GM21529 (cell line): Measurements from ENCODE around the gene SERPINB13.
A peak's percentile ranks its signal among the peaks of the same experiment; 100 is the strongest.

Experiments
- ATAC-seq: cut with Tn5 transposase; IDR thresholded peaks from one replicate; pipeline ENCODE4 v1.9.1; 2021; ENCODE audit not compliant: unreplicated experiment

The SERPINB13 gene, protein sequence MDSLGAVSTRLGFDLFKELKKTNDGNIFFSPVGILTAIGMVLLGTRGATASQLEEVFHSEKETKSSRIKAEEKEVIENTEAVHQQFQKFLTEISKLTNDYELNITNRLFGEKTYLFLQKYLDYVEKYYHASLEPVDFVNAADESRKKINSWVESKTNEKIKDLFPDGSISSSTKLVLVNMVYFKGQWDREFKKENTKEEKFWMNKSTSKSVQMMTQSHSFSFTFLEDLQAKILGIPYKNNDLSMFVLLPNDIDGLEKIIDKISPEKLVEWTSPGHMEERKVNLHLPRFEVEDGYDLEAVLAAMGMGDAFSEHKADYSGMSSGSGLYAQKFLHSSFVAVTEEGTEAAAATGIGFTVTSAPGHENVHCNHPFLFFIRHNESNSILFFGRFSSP

DNA sequence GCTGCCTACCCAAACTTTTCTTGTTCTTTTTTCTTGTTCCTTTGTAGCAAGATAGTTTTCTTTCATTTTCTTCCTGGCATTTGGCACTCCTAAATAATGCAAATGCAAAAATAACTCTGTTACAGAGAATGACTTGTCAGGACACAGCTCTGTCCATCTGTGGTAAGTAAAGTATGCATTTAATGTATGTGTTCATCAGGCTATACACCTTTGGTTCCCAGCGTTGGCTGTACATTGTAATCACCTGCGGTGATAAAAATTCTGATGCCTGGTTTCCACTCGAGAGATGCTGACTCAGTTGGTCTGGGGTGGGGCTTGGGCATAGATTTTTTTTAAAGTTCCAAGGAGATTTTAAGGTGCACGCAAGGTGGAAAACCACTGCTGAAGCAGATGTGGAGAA, at the start of gene SERPINB13:
Gene SERPINB13, plus strand, starts transcription at position 378 of the 400 bp plus-strand sequence. CDS start 1,325 bp downstream, outside the sequence.
- ATAC-seq, result no peak

DNA sequence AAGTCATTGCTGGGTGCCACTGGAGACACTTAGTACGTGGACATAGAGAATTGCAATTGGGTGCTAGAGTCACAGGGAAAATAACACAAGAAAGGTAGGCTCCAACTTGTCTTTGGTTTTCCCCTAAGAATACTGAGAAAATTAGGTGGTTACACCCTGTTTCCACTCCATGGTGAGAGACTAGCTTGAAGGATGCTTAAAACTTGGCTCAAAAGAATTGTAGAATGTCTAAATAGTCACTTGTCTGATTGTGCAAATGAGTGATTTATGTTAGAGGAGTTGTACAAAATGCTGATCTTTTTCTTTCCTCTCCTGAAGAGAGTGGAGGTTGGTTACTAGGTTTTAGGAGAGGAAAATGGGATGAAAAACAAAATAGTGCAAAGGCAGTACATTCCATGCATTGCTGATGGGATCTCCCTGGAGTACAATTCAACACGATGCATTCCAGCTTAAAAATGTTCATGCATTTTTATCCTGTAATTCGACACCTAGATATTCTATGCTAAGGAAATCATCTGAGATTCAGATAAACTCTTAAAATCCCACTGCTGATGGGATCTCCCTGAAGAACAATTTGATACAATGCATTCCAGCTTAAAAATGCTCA, 47.1 kb upstream of the SERPINB13 start:
- no peak for ATAC-seq

DNA sequence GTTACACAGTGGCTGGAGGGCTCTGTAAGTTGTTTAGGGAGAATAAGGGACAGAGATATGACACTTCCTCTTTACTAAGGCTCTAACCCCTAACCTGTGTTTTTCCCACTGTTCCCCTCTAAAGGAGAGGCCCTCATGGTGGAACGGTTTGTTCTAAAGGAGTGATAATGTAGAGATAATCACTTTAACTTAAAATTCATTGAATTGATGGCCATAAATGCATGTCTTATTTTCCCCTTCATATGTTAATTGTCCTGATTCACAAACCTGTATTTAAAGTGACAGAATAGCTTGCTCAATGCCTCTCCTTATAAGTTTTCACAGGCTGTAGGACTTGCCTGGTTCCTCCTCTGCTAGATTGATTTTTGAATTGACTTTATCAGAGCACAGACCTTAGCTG, 45.1 kb upstream of the SERPINB13 start, which contains the start of gene SERPINB12:
Gene SERPINB12, plus strand, starts transcription at position 301 of the 400 bp plus-strand sequence. CDS start 13,791 bp downstream, outside the sequence.
- no peak for ATAC-seq

DNA sequence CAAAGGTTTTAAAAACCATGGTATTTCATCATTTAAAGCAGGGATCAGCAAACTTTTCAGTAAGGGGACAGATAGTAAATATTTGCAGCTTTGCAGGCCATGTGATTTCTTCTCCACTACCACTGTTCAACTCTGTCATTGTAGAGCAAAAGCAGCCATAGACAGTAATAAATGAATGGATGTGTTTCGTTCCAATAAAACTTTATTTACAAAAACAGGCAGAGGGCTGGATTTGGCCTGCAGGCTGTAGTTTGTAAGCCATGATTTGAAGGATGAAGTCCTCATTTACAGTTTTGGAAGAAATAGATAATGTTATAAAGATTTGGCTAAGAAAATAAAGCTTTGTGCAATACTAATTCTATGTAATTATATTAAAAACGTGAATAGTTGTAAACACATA, 43.1 kb upstream of the SERPINB13 start:
- no peak for ATAC-seq

DNA sequence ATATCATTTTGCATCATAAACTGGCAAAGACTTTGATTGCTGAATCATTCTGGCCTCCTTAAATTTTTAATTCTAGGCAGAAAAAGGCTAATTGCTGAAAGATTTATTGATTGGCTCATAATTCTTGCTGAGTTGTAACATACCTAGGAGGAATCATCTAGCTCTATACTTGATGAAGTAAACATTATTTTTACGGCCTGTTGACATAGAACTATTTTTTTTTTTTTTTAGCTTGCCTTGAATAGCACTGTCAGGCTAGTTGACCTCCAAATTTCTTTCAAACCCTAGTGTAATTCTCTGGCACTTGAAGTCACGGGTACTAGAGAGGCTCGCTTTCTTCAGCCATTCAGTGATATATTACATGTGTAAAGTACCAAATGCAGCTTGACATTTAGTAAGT, 42.1 kb upstream of the SERPINB13 start:
- ATAC-seq, result no peak

DNA sequence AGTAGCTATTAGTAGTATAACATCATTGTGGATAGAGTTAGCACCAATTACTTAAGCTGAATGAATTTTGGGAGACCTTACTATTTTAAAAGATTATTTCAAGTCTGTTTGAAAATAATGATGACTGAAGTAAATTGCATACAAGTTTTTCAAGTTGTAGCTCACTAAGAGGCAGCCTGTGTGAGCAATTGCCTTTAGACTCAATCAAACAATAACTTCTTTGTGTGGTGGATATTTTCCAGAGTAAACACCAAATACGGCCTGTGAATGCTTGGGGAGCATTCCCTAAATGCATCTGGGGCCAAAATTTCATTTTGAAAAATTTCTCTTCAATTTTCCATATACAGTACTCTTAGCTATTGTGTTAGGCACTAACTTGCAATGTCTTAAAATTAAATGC, 37.1 kb upstream of the SERPINB13 start:
- no peak for ATAC-seq

DNA sequence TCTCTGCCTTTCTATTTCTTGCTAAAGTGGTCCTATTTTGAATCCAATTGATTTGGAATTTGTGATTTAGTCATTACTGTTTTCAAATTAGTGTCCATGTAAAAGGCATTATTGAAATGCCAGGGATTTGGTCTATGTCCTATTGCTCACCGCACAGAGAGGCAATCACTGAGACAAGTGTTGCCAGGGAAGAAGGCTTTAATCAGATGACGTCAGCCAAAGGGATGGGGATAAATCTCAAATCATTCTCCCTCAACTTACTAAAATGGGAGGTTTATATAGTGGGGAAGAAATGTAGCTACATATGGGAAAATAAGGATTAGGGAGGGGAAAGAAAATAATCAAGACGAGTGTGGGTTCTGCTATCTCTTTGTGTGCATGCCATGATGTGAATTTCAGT, 35.4 kb upstream of the SERPINB13 start:
- no peak for ATAC-seq

DNA sequence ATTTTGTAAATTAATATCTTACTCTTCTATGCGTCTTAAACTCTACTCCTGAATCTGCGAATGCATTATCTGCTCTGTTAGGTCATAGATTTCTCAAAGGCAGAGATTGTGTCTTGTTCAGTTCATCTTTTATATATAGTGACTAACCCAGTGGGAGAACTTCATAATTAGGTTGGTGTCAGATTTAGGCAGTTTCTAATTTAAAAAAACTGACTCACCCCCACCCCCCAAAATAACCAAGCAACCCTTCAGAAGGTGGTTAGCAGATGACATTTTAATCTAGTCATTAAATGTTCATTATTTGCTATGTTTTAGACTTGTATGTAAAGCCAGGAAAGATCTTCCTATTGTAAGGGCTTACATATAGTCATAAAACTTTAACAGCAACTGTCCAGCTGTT, 34.6 kb upstream of the SERPINB13 start:
- ATAC-seq, result no peak

DNA sequence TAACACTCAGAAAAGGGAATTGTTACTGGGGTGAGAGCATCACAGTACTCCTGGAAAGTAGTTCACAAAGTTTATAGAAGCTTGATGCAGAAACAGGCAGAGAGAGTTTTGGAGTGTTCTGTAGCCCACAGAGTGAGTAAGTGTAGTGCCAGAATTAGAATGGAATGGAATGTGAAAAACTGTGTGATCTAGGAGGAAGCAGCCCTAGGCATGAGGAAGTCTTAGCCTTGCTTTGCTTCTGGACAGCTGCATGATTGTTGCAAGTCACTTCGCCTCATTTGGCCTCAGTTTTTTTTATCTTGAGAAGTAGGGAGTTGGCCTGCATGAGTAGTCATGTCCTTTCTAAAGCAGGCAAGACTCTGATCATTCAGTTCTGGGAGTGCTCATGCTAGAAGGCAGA, 34.1 kb upstream of the SERPINB13 start:
- ATAC-seq, result no peak

DNA sequence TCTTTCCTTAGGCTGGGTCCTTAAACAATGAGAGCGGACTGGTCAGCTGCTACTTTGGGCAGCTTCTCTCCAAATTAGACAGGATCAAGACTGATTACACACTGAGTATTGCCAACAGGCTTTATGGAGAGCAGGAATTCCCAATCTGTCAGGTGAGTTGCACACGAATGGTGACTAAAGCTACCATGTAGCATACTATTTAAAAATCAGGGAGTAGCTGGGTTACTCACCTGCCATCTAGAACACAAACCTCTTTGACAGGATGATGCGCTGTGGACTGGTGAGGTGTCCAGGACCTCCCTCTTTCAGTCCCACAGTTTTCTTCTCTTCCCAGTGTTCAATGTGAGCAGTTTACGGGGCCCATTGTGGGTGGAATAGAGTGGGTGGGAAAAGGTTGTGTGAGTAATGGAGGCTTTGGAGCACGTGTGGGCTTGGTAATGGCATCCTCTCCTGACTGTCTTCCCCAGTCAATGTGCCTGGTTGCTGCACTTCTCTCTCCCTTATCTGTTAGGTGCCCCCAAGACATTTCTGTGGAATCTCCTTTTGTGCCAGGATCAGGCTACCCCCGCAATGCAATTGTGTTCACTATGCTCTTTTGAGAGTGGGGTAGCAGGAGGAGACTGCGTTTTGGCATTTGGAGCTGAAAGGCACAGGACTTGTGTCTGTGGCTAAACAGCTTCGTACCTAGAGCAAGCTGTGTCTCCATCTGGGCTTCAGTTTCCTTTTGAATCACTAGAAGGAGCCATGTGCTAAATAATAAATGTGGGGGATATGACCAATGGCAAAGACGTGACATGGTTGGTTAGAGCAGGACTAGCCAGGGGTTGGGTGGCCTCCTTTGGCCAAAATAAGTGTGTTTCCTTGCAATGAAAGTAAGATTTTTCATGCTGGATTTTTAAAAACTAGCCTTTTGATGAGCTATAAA, 27.3 kb upstream of the SERPINB13 start:
- ATAC-seq, result no peak

DNA sequence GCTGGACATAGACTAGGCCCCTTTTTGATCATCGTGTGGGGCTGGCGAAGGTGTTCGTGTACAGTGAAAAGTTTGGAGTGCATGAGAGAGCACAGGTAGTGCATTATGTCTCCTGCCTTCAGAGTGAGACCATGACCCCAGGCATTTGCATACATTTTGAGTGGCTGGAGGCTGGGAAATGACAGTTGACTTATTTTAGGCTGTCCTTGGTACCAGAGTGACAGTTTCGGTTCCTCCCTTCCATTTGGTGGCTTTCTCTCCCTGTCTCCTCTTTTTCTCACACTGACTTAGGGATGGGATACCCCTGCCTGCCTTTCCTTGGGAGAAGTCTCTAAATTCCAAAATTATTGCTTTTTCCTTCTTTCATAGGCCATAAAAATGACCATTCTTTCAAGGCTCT, 24.9 kb upstream of the SERPINB13 start:
- ATAC-seq, result peak; percentile 87

DNA sequence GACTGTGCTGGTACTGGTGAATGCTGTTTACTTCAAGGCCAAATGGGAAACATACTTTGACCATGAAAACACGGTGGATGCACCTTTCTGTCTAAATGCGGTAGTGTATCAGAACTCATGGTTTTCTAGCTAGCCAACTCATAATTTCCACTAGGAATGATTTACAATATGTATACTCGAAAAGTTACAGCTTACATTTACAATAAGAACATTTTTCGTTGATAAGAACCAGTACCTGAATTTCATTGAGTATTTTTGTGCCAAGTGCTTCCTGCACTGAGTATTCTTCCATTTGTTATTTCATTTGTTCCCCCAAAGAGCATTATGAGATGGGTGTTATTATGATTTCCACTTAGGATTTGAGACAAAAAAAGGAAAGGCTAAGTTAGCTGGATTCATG, 23.1 kb upstream of the SERPINB13 start:
- ATAC-seq, result no peak

DNA sequence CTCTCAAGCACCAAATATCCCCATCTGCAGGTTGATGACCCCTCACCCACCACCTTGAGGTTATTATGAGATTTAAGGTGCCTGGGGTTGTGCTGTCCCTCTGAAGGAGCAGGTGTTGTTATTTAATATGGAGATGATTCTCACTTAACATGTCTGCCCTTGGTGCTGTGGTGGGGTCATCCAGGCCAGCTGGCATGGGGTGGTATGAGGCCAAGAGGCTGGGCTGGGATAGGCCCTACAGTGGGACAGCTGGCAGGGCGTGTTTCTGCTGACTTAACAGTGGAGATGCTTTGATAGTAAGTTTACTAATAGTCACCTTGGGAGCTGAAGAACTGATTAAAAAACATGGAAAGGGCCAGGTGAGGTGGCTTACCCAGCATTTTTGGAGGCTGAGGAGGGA, 22.6 kb upstream of the SERPINB13 start:
- no peak for ATAC-seq

DNA sequence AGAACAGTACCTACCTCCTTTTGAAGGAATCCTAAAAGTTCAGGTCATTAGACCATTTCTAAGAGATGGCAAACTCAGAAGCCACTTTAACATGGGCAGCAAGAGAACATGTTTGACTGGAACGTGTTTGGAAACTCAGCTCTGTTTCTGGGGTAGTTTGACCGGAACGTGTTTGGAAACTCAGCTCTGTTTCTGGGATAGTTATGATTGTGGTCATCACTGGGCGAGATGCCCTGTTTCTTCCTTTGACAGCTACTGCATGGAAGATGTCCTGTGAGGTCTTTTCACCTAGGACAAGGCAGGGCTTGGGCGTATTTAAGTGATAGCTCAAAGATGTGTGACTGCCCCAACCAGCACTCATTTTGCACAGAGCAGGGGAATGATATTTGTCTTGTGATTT, 19.9 kb upstream of the SERPINB13 start:
- no peak for ATAC-seq

DNA sequence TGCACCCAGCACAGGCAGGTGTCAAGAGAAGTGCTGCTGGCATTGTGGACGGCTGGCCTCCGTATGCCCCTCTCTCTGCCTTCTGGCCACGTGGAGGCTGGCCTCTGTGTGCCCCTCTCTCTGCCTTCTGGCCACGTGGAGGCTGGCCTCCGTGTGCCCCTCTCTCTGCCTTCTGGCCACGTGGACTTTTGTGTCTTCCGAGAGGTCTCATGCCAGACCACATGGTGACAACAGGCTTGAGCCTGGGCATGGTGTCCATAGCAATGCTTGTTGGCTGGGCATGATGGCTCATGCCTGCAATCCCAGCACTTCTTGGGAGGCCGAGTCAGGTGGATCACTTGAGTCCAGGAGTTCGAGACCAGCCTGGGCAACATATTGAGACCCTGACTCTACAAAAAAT, 19.3 kb upstream of the SERPINB13 start:
- ATAC-seq, result no peak

DNA sequence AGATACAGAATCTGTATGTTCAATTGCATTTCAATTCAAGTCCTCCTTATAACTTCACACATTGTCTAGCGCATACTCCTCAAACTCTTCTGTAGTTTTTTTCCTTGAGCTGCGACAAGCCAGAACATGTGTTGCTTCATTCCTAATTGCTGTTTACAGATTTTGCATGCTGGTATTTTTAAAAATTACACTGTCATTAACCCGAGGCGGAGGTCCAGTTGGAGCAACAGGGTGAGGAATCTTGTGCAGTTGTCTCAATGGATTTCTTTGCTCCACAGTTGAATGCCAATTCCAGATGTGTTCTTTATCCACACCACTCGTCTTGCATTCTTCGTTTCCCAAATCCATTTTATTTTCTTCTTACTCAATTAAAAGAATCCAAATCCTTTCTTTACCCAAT, 16.4 kb upstream of the SERPINB13 start:
- ATAC-seq, result no peak

DNA sequence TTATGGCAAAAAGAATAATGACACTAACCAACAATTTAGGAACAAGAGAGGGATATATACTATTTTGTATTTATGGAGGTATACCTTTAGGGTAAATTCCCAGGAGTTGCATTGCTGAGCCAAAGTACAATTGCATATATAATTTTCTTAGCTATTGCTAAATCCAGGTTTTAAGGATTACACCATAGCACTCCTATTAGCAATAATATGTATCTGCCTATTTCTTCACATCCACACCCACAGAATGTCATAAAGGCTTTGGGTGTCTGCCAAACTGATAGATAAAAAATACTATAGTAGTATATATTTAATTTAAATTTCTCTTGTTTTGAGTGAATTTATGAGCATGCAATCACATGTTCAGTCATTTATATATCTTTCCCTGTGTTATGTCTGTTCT, 11.5 kb upstream of the SERPINB13 start:
- ATAC-seq, result no peak

DNA sequence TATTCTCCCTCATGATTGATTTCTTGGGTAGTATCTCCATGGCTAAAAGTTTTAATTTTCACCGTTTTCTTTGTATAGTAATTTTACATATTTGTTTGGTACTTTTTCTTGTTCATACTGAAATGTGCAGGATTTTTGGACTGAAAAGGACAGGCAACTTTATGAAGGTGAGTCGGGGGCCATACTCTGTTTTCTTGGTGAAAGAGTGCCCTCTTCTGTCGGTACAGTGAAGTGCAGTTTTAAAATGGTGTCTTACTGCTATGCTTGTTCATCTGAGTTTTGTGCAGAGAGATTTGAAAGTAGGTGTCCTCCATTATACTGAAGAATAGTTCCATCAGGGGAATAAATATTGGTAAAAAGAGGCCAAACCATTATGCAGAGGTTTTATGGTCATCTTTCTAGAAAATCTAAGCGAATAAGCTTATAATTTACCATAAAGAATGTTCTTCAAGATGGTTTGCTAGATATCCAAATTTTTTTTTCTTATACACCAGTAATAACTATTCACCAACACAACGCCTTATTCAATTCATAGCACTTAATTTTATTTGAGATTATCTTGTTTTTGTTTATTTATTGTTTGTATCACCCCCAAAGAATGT, 8.7 kb upstream of the SERPINB13 start:
- ATAC-seq, result no peak

DNA sequence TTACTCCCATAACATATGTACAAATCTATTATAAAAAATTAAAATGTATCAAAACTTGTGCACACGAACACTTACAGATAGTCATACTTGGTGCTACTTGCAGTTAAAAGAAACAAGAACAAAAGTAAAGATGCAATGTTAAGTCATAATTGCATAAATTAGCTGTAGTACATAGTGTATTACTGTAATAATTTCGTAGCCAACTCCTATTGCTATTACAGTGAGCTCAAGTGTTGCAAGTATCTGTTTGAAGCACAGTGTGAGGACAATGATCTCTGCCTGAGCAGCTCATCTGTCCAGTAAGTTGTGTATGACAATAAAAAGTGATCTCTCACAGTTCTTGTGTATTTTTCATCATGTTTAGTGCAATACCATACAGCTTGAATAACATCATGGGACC, 7.5 kb upstream of the SERPINB13 start:
- ATAC-seq, result no peak

DNA sequence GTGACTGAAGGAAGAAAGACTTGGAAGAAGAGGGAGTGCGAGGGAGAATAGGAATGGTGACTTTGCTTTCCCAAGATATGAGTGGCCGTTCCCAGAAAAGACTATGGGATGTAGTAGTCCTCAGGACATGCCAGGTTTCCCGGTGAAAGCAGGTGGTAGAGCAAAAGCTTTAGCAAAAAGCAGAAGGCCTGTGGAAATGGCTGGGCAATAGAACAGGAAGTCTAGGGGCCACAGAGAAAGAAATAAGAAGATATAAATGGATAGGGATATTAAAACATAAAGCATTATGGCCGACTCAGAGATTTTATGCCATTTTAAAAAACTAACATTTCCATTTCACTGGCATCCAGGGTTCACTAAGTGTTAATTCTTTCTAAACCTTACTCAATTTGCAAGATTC, 1.2 kb upstream of the SERPINB13 start:
- ATAC-seq, result no peak

DNA sequence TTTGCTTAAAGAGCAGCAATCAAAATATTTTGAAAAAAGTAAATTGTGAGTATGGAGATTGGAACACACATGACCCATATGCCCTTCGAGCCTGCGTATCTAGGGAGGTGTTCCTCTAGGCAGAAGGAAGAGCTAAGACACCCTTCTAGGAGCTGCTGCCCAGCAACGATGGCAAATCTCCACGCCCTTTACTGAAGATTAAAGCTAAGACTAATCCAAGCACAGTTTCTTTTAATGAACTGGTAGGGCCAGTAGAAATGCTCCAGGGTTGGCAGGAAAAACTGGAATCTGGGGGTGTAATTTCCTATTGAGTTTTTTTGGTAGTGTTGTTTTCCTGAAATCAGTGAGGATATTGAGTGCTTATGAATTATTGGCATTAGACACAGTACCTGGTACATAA, 712 bp upstream of the SERPINB13 start:
- ATAC-seq, result no peak
